Lung microvascular endothelial cell (primary cell): ENCODE measurements around the gene MLN. TPM values are rescaled to one million over a fixed set of nuclear protein-coding genes. Genes with fewer than 3 reads are reported as not detected.

Source experiments
- DNase-seq, 2 donors: peaks; one replicate each; pipeline versions ENCODE4 v3.0.0 to v3.0.0-alpha.2; 2010; ENCODE audit warnings: low read depth in 2 of 2
- total RNA-seq: library from RNA; depleted of rRNA; stranded (reverse); fragments of >200 nt; gene quantifications from 2 replicates; pipeline ENCODE4 v1.2.1, GENCODE V29; 2014

Gene MLN
- total RNA-seq, 1 donor from 2014 or later, result not detected

DNA sequence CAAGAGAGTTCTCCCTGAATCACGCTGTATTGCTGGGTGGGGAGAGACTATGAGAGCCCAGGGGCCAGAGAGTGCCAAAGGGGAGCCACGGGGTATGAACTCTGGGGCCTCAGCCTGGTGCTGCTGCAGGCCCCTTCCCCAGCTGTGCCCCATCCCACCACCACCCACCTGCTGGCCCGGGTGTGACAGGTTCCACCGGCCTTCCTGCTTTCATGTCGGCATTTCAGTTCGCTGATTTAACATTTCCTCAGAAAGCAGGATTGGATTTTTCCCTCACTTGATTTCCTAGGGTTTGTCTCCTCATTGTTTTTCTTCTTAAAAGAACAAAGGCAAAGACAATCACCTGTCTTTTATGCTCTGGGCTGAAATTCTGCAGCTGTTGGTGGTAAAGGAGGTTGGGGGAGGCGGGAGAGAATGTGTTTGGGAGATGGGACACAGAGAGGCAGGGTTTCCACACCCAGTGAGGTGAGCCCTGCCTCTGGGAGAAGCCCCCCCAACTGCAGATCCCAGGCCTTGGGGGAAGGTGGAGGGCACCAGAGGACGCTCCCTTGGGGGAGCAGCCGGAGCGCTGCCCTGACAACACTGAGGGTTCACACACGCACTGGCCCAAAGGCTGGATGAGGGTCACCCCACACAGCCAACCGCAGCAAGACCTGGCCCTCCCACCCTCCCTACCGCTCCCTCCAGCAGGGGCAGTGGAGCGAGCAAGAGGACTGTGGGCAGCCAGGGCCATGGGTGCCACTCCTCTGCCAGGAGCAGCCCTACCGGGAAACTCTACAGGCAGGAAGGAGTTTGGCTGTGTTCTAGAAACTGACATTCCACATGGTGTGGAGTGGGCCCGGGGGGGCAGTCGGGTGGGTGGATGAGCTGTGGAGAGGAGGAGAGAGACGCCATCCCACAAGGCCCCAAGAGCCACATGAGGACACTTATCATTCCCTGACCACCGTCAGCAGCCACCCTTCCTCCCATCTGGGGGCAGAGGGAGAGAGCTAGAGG is 10.5 kb upstream of the MLN start:
- no peak for DNase-seq

GRCh38 chr6:33813246-33813904 is 9.6 kb upstream of the MLN start:
- no peak for DNase-seq

GRCh38 chr6:33812669-33813068 is 8.9 kb upstream of the MLN start:
- peak; percentile 60 to 70 for DNase-seq

DNA sequence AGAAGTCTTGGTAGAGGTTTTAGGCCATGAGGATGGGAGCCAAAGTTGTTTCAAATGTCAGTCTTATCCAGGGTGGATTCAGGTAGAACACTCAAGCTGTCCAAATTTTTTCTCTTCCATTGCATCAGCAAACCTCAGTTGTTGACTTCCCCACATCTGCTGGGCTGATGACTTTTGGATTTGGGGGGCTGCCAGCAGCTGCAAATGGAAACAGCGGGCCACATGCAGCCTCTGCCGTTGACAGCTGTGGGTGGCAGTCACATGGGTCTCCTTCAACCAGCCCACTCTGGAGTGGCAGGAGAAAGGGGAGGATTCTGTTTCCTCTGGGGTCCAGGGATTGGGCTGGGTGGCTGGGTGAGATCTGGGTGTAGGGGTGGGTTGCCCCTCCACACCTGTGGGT is 5.8 kb upstream of the MLN start:
- DNase-seq, result no peak

GRCh38 chr6:33808641-33809180 is 4.9 kb upstream of the MLN start:
- DNase-seq, result no peak

DNA sequence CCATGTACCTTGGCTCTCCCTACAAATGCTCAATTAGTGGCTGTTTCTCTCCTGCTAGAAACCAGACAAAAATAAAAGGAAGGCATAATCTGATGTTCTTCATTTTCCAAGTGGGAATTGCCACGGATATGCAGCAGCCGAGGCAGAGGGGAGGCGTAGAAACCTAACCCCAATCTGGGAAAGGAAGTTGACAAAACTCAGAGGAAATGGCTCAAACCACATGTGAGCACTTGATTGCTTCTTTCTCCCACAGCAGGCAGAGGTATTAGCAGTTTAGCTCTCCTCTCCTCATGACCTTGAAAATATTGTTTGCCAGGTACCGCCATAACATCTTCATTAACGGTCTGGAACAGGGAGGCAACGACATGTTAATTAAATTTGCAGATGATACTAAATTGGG is 3.8 kb upstream of the MLN start:
- DNase-seq, result peak; percentile 12 to 42

- no peak for DNase-seq
Observed at GRCh38 chr6:33806841-33807240, 3.0 kb upstream of the MLN start.

DNA sequence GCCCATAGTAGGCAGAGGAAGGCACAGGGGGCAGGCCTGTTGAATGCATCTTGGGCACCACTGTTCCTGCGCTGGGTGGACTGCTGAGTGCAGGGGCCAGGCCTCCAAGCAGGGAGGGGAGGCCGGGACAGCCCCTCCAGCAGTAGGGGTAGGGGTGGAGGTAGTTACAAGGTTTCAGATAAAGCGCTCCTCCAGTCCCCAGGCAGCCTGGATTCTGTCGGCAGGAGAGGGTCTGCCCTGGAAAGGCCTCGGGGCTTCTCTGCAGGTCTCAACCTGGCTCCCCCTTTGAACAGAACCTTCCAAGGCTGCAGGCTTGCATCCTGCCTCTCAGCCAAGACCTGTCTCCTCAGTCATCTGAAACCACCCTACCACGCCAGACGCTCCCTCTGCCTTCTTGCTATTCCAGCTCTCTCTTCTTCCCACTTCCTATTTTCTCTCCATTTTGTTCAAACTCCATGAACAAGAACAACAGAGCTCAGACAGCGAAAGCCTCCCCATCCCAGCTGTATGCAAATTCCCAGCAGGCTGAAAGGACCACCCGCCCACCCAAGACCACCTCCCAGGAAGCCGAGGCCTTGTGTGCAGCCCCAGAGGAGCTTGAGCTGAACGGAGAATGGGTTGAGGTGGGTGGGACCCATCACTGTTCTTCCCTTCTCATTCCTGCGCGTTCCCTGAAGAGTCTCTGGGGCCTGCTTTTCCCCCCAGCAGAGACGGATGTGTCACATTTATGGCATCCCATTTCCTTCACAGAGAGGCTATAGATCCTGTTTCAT is 1.4 kb downstream of the MLN start:
- DNase-seq, result no peak

GRCh38 chr6:33801611-33802010 is 2.2 kb downstream of the MLN start:
- no peak for DNase-seq

- no peak for DNase-seq
Observed at GRCh38 chr6:33800248-33800969, 3.4 kb downstream of the MLN start.

- no peak for DNase-seq
Observed at GRCh38 chr6:33799454-33800113, 4.2 kb downstream of the MLN start.

GRCh38 chr6:33798343-33798848 is 5.4 kb downstream of the MLN start:
- DNase-seq, result no peak

DNA sequence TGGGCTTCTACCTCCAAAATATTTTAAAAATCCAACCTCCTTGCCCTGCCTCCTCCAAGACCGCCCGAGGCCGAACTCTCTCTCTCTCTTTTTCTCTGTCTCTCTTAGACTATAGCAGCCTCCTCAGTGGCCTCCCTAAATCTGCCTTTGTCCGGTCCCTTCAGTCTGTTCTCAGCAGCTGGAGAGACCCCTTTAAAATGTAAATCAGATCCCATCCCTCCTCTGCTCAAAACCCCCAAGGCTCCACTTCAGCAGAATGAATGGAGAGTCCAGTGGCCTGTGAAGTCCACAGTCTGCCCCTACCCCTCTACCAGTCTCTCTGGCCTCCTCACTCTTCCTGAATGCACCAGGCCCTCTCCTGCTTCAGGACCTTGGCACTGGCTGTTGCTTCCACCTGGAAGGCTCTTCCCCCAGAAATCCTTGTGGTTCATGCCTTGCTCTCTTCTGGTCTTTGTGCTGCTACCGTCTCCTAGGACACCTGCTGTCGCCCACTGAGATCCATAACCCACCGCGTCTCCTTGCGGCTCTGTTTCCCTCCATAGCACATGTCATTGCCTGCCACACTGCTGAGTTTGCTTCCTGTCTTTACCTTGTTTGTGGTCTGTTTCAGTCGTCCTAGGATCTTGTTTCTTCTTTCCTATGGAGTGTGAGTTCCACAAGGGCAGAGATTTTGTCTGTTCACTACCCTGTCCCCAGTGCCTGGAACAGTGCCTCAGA is 6.0 kb downstream of the MLN start:
- no peak for DNase-seq

GRCh38 chr6:33794910-33795623 is 8.7 kb downstream of the MLN start:
- DNase-seq, result no peak

DNA sequence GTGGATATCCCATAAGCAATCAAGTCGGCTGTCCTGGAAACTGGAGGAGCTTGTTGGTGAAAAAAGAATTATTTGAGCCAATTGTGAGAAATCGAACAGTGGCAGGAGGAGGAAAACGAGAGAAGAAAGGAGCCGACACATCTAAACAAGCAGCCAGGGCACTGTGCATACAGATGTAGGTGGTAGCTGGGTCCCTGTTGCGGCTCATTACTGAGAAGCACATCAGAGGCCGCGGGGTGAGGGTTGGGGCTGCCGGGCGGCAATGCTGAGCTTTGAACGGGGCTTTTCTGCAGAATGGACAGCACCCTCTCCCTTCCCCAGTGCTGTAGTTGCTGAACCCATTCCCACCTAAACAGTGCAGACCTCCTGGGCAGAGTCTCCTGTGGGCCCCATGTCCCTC is 10.8 kb downstream of the MLN start:
- DNase-seq, result no peak

- no peak for DNase-seq
Observed at GRCh38 chr6:33791620-33792019, 12.2 kb downstream of the MLN start.

- DNase-seq, result no peak
Observed at GRCh38 chr6:33790910-33791309, 12.9 kb downstream of the MLN start.

DNA sequence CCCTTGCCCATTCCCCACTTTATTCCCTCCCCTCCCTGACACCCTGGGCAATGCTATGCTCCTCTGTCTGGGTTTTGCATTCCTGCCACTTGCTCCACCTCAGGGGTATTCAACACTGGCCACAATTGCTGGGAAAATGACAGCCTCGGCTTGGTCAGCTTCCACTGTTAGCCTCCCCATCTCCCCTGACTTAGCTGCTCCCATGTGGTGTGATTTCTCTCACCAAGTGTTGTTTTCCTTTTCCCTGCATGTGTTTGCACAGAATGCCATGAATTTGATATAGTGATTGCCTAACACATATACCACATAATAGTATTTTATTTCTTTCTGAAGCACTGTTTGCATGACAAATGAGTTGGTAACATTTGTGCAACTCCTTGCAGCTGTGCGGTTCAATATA is 13.4 kb downstream of the MLN start:
- no peak for DNase-seq

DNA sequence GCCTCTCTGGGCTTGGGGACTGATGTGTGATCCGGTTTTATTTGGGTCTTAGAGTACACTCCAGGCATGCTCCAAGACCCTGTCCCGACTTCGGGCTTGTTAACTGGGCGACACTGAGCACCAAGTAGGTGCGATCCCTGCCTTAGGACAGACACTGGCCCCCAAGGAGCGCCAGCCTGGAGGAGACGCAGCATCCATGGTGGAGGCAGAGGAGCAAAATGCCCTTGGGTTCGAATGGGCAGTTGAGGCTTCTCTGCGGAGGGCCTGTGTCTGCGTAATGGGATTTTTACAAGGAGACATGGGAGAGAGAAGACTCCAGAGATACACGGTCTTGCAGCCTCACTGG is 14.3 kb downstream of the MLN start:
- no peak for DNase-seq
